HEK293T (cell line): ENCODE data around the gene PRKG1.

Source experiments
- L3MBTL2 ChIP-seq: fragments of 450-650 bp; conservative IDR thresholded peaks from 2 replicates; pipeline ENCODE4 v1.6.1; 2016; ENCODE audit warnings: mild to moderate bottlenecking
- NFRKB ChIP-seq: fragments of 450-650 bp; IDR thresholded peaks from 2 replicates; pipeline ENCODE4 v1.6.1; 2016; ENCODE audit warnings: mild to moderate bottlenecking, moderate library complexity
- SUZ12 ChIP-seq: fragments of 450-650 bp; IDR thresholded peaks from 2 replicates; pipeline ENCODE4 v1.6.1; 2016; ENCODE audit warnings: mild to moderate bottlenecking
- ZNF384 ChIP-seq: fragments of 450-650 bp; IDR thresholded peaks from 2 replicates; pipeline ENCODE4 v1.6.1; 2016

GRCh38 chr10:51169111-51169510 is 94.8 kb downstream of the PRKG1 start:
- TF ChIP-seq SUZ12 (no peak), NFRKB (no peak), L3MBTL2 (no peak), ZNF384 (no peak)
